SK-N-SH (cell line): ENCODE measurements around the gene CUX1. TPM values are rescaled to one million over a fixed set of nuclear protein-coding genes. Genes with fewer than 3 reads are reported as not detected.

Experiments used
- CTCF ChIA-PET: fragments of 300-600, 350-600 bp; formaldehyde crosslinking; extraction: SDS; loops from one replicate; lab custom pipeline; 2021; lab: Yijun Ruan, JAX
- POLR2A ChIA-PET: fragments of 350-600 bp; sonication (Branson Sonifier 250); formaldehyde crosslinking; extraction: SDS; loops from one replicate; lab custom pipeline; 2020; ENCODE audit warnings: antibody characterized with exemption, inconsistent platforms; lab: Yijun Ruan, JAX
- DNase-seq: peaks from one replicate; pipeline ENCODE4 v3.0.0; 2012
- H2AFZ ChIP-seq: fragments of 200-600 bp; sonication (generic); 2 replicates; pipeline ENCODE4 v1.8.1; 2016; ENCODE audit warnings: antibody characterized with exemption, mild to moderate bottlenecking, low read depth
- H3F3A ChIP-seq: fragments of 200-600 bp; sonication (generic); replicated peaks from 2 replicates; pipeline ENCODE3; 2016; ENCODE audit warnings: antibody characterized with exemption, mild to moderate bottlenecking; ENCODE audit not compliant: insufficient read depth
- H3K27ac ChIP-seq, 2 experiments: fragments of 200-500 bp in 1 of 2; fragments of 200-600 bp in 1 of 2; sonication (Bioruptor generic) in 1 of 2; sonication (generic), shearing (Covaris generic) in 1 of 2; 2 replicates each; pipeline versions ENCODE4 v1.5.1 to v1.6.1; 2014 to 2016; ENCODE audit warnings: low read depth in 2 of 2, inconsistent platforms in 1 of 2, low read length in 1 of 2, mild to moderate bottlenecking in 1 of 2, mixed read lengths in 1 of 2
- H3K27me3 ChIP-seq: fragments of 200-600 bp; sonication (generic), shearing (Covaris generic); 2 replicates; pipeline ENCODE4 v1.6.1; 2016; ENCODE audit warnings: mixed run types; ENCODE audit not compliant: insufficient read depth
- H3K36me3 ChIP-seq, 2 experiments: fragments of 200-500 bp in 1 of 2; fragments of 200-600 bp in 1 of 2; sonication (Bioruptor generic) in 1 of 2; sonication (generic) in 1 of 2; replicated peaks in 1 of 2; 2 replicates each; pipeline versions ENCODE3 to v1.5.1; 2014 to 2016; ENCODE audit warnings: low read length in 1 of 2, mild to moderate bottlenecking in 1 of 2; ENCODE audit not compliant: insufficient read depth in 2 of 2, control insufficient read depth in 1 of 2
- H3K4me1 ChIP-seq, 2 experiments: fragments of 200-500 bp in 1 of 2; fragments of 200-600 bp in 1 of 2; sonication (Bioruptor generic) in 1 of 2; sonication (generic), shearing (Covaris generic) in 1 of 2; 2 replicates each; pipeline versions ENCODE4 v1.5.1 to v1.6.1; 2014 to 2016; ENCODE audit warnings: low read depth in 1 of 2, low read length in 1 of 2, mixed run types in 1 of 2; ENCODE audit not compliant: insufficient read depth in 2 of 2, control insufficient read depth in 1 of 2
- H3K4me2 ChIP-seq: fragments of 200-600 bp; sonication (generic), shearing (Covaris generic); 2 replicates; pipeline ENCODE4 v1.6.1; 2017; ENCODE audit warnings: mixed run types
- H3K4me3 ChIP-seq, 2 experiments: fragments of 200-500 bp in 1 of 2; fragments of 200-600 bp in 1 of 2; sonication (Bioruptor generic) in 1 of 2; sonication (generic), shearing (Covaris generic) in 1 of 2; 2 replicates each; pipeline versions ENCODE4 v1.5.1 to v1.8.1; 2014 to 2016; ENCODE audit warnings: low read depth in 2 of 2, inconsistent platforms in 1 of 2, low read length in 1 of 2, mild to moderate bottlenecking in 1 of 2, mixed read lengths in 1 of 2, moderate library complexity in 1 of 2
- H3K79me2 ChIP-seq: fragments of 200-600 bp; sonication (generic); 2 replicates; pipeline ENCODE4 v1.8.1; 2017; ENCODE audit warnings: mild to moderate bottlenecking; ENCODE audit not compliant: insufficient read depth
- H3K9ac ChIP-seq: fragments of 200-600 bp; sonication (generic); 2 replicates; pipeline ENCODE4 v1.6.1; 2017; ENCODE audit warnings: mixed run types
- H3K9me2 ChIP-seq: fragments of 200-600 bp; sonication (generic); 2 replicates; pipeline ENCODE4 v1.6.1; 2017; ENCODE audit warnings: mixed run types
- H3K9me3 ChIP-seq: fragments of 200-600 bp; sonication (generic); 2 replicates; pipeline ENCODE4 v1.6.1; 2017; ENCODE audit warnings: mixed run types, mild to moderate bottlenecking, moderate library complexity
- H4K20me1 ChIP-seq: fragments of 200-600 bp; sonication (generic); 2 replicates; pipeline ENCODE4 v1.6.1; 2017; ENCODE audit warnings: mild to moderate bottlenecking, mixed run types; ENCODE audit not compliant: insufficient read depth
- CHD2 ChIP-seq: fragments of 150-350 bp; IDR thresholded peaks from 2 replicates; pipeline ENCODE4 v1.6.1; 2018; ENCODE audit warnings: low read length; ENCODE audit not compliant: partially characterized antibody
- ELF1 ChIP-seq: IDR thresholded peaks from 2 replicates; pipeline ENCODE4 v1.4.0; 2012
- FOXJ3 ChIP-seq: sonication (generic); formaldehyde crosslinking; IDR thresholded peaks from 2 replicates; pipeline ENCODE4 v1.5.1; 2020; ENCODE audit warnings: mild to moderate bottlenecking, missing genetic modification reagents
- GABPA ChIP-seq: IDR thresholded peaks from 2 replicates; pipeline ENCODE4 v1.4.0; 2012; ENCODE audit warnings: low read depth, mild to moderate bottlenecking
- NFIC ChIP-seq: IDR thresholded peaks from 2 replicates; pipeline ENCODE4 v1.4.0; 2012; ENCODE audit warnings: borderline replicate concordance
- RAD21 ChIP-seq: IDR thresholded peaks from 2 replicates; pipeline ENCODE4 v1.6.1; 2012; ENCODE audit warnings: mild to moderate bottlenecking, low read length
- RCOR1 ChIP-seq: fragments of 150-350 bp; IDR thresholded peaks from 2 replicates; pipeline ENCODE4 v1.6.1; 2017; ENCODE audit warnings: antibody characterized with exemption, low read length
- REST ChIP-seq: IDR thresholded peaks from 2 replicates; pipeline ENCODE4 v1.6.1; 2012; ENCODE audit warnings: mild to moderate bottlenecking, low read depth, low read length, moderate library complexity
- TAF1 ChIP-seq: IDR thresholded peaks from 2 replicates; pipeline ENCODE4 v1.6.1; 2012; ENCODE audit warnings: low read depth, mild to moderate bottlenecking, low read length, moderate library complexity, borderline replicate concordance
- USF1 ChIP-seq: IDR thresholded peaks from 2 replicates; pipeline ENCODE4 v1.4.0; 2012; ENCODE audit warnings: low read depth, borderline replicate concordance
- USF2 ChIP-seq: fragments of 150-350 bp; IDR thresholded peaks from 2 replicates; pipeline ENCODE4 v1.6.1; 2017; ENCODE audit warnings: antibody characterized with exemption, low read length, low read depth, borderline replicate concordance
- YY1 ChIP-seq: IDR thresholded peaks from 2 replicates; pipeline ENCODE4 v1.4.0; 2012; ENCODE audit warnings: low read depth, mild to moderate bottlenecking
- WGBS: methylation state at CpG from one replicate; pipeline ENCODE4 v1.1.6; 2017; ENCODE audit warnings: low lambda C conversion rate; 5-methylcytosine and 5-hydroxymethylcytosine counted together
- polyA plus RNA-seq, 3 experiments: library from polyadenylated mRNA; depleted of rRNA; stranded (reverse); fragments of >200 nt; gene quantifications; 2 replicates each; pipeline ENCODE4 v1.2.3, GENCODE V29; 2012

The CUX1 gene
- polyA plus RNA-seq, 1 of the 3 experiments (the other 2 are of a cell fraction): 68.6 TPM

GRCh38 chr7:101874028-101874427 lies 56.6 kb downstream of the CUX1 start (continued):
- TF ChIP-seq REST (no peak), YY1 (no peak), USF1 (no peak), CHD2 (no peak)
- TF ChIP-seq, all 33 proteins: peak for 3

- H3K4me3 ChIP-seq: no peak overlapping the region
- H3K9me2 ChIP-seq: no peaks in the 10 kb centered on the region
- DNase-seq: no peak
- CTCF ChIA-PET: interaction anchor here (0.6 to 1.3 kb wide), 4 partner anchors 18 to 362 kb away, joined by 3 to 4 read pairs (median 3); no protein-coding TSS in a partner anchor
- no peaks in the 10 kb centered on the region for H3K36me3 ChIP-seq
- 93% methylated on average over 11 of the region's 11 CpGs for WGBS
- peaks cover 16% of the 10 kb centered on the region for H3F3A ChIP-seq
- H3K4me2 ChIP-seq: no peak overlapping the region
- no peak overlapping the region; a peak in 1 of 4 replicates for H3K27ac ChIP-seq
- H2AFZ ChIP-seq: no peak overlapping the region
- TF ChIP-seq NFIC (no peak), USF2 (no peak), FOXJ3 (no peak), TAF1 (no peak), ELF1 (no peak), RCOR1 (no peak), GABPA (no peak), RAD21 (no peak)
- TF ChIP-seq, all 33 proteins: peak for 0
- Histone ChIP-seq H3K79me2 (peaks cover 98% of the 10 kb centered on the region), H3K27me3 (no peaks in the 10 kb centered on the region), H3K9ac (no peak overlapping the region), H3K9me3 (no peaks in the 10 kb centered on the region), H3K4me1 (peaks cover 17 to 34% of the 10 kb centered on the region in 2 experiments; a peak in 3 of 4 replicates), H4K20me1 (0 out of 2 replicates have a peak, but pooled peaks cover 16% of the 10 kb centered on the region)
- POLR2A ChIA-PET: interaction anchor here (0.5 to 0.7 kb wide), 3 partner anchors 188 to 581 kb away, joined by 3 to 6 read pairs (median 3); no protein-coding TSS in a partner anchor
Observed at GRCh38 chr7:101875283-101875846, 57.9 kb downstream of the CUX1 start.
